ENCODE data around the gene AKAP8L.

DNA sequence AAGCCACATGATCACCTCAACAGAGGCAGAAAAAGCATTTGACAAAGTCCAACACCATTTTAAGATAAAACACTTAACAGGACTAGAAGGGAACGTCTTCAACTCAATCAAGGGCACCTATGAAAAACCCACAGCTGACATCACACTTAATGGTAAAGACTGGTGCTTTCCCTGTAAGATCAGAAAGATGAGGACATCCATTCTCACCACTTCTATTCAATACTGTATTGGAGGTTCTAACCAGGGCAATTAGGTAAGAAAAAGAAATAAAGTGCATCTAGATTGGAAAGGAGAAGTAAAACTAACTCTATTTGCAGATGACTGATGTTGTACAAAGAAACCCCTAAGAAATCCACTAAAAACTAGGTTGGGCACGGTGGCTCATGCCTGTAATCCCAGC lies 28.0 kb downstream of the AKAP8L start:
- TF ChIP-seq, protein P1, sequence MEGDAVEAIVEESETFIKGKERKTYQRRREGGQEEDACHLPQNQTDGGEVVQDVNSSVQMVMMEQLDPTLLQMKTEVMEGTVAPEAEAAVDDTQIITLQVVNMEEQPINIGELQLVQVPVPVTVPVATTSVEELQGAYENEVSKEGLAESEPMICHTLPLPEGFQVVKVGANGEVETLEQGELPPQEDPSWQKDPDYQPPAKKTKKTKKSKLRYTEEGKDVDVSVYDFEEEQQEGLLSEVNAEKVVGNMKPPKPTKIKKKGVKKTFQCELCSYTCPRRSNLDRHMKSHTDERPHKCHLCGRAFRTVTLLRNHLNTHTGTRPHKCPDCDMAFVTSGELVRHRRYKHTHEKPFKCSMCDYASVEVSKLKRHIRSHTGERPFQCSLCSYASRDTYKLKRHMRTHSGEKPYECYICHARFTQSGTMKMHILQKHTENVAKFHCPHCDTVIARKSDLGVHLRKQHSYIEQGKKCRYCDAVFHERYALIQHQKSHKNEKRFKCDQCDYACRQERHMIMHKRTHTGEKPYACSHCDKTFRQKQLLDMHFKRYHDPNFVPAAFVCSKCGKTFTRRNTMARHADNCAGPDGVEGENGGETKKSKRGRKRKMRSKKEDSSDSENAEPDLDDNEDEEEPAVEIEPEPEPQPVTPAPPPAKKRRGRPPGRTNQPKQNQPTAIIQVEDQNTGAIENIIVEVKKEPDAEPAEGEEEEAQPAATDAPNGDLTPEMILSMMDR (IDR thresholded peaks at IDR 0.05 in 2 of 3, conservative IDR thresholded peaks at IDR 0.05 in 1 of 3; ENCODE audit: borderline replicate concordance in 1 of 3, insufficient read depth in 1 of 3, low read depth in 2 of 3, low read length in 2 of 3), result no peak
- no peak for TF ChIP-seq EZH2phosphoT487 (IDR thresholded peaks at IDR 0.05; ENCODE audit: borderline replicate concordance)

Data from HCT116 (cell line).